Measurements from ENCODE around the gene ARHGAP31.
"Not testable (repeated sequence)": the region's sequence is repeated elsewhere in the genome, so short reads cannot be mapped to it uniquely, and the experiment has no call there.

ARHGAP31 gene

GRCh38 chr3:119352034-119352609 is 57.9 kb downstream of the ARHGAP31 start:
- peak; percentile 60 for DNase-seq (ENCODE audit: low read depth)

- peak; percentile 86 for DNase-seq (ENCODE audit: low read depth)
Observed at GRCh38 chr3:119352863-119353527, 58.8 kb downstream of the ARHGAP31 start.

GRCh38 chr3:119355608-119356007 is 61.4 kb downstream of the ARHGAP31 start:
- not testable (repeated sequence) for DNase-seq (ENCODE audit: low read depth)

- peak; percentile 41 for DNase-seq (ENCODE audit: low read depth)
Observed at GRCh38 chr3:119356646-119357045, 62.5 kb downstream of the ARHGAP31 start.

GRCh38 chr3:119357190-119357589 is 63.0 kb downstream of the ARHGAP31 start:
- DNase-seq (ENCODE audit: low read depth), result peak; percentile 25

GRCh38 chr3:119359476-119360326 is 65.5 kb downstream of the ARHGAP31 start:
- no peak for DNase-seq (ENCODE audit: low read depth)

- DNase-seq (ENCODE audit: low read depth), result no peak
Observed at GRCh38 chr3:119360736-119361462, 66.7 kb downstream of the ARHGAP31 start.

GRCh38 chr3:119362010-119362409 is 67.8 kb downstream of the ARHGAP31 start:
- DNase-seq (ENCODE audit: low read depth), result no peak

GRCh38 chr3:119362940-119363725 is 69.0 kb downstream of the ARHGAP31 start:
- no peak for DNase-seq (ENCODE audit: low read depth)

GRCh38 chr3:119364401-119364800 is 70.2 kb downstream of the ARHGAP31 start:
- no peak for DNase-seq (ENCODE audit: low read depth)

- DNase-seq (ENCODE audit: low read depth), result no peak
Observed at GRCh38 chr3:119365418-119365817, 71.2 kb downstream of the ARHGAP31 start.

GRCh38 chr3:119367000-119367399 is 72.8 kb downstream of the ARHGAP31 start:
- no peak for DNase-seq (ENCODE audit: low read depth)

GRCh38 chr3:119368298-119368697 is 74.1 kb downstream of the ARHGAP31 start:
- DNase-seq (ENCODE audit: low read depth), result no peak

- not testable (repeated sequence) for DNase-seq (ENCODE audit: low read depth)
Observed at GRCh38 chr3:119371786-119372185, 77.6 kb downstream of the ARHGAP31 start.

- DNase-seq (ENCODE audit: low read depth), result no peak
Observed at GRCh38 chr3:119375106-119375505, 80.9 kb downstream of the ARHGAP31 start.

- DNase-seq (ENCODE audit: low read depth), result no peak
Observed at GRCh38 chr3:119375510-119375909, 81.3 kb downstream of the ARHGAP31 start.

GRCh38 chr3:119376758-119377157 is 82.6 kb downstream of the ARHGAP31 start:
- no peak for DNase-seq (ENCODE audit: low read depth)

- no peak for DNase-seq (ENCODE audit: low read depth)
Observed at GRCh38 chr3:119378259-119378803, 84.1 kb downstream of the ARHGAP31 start.

- peak; percentile 11 for DNase-seq (ENCODE audit: low read depth)
Observed at GRCh38 chr3:119380697-119381096, 86.5 kb downstream of the ARHGAP31 start.

- DNase-seq (ENCODE audit: low read depth), result no peak
Observed at GRCh38 chr3:119382134-119382533, 88.0 kb downstream of the ARHGAP31 start.

- DNase-seq (ENCODE audit: low read depth), result peak; percentile 18
Observed at GRCh38 chr3:119388577-119388976, 94.4 kb downstream of the ARHGAP31 start.
